ENCODE results near the gene HTR1E.

GRCh38 chr6:87012035-87012434, 74.7 kb downstream of the HTR1E start:
- TF ChIP-seq CTCF (conservative IDR thresholded peaks at IDR 0.05 in 1 of 2, IDR thresholded peaks at IDR 0.05 in 1 of 2; ENCODE audit: low read depth in 1 of 2, low read length in 2 of 2) (no peak), EZH2 (IDR thresholded peaks at IDR 0.05; ENCODE audit: low read length, missing control alignments) (no peak)
